Ureter (tissue), 1 donor: ENCODE results near the gene PRR13. TPM values are rescaled to one million over a fixed set of nuclear protein-coding genes. Genes with fewer than 3 reads are reported as not detected.
A peak's percentile ranks its signal among the peaks of the same experiment; 100 is the strongest.
"Not testable (repeated sequence)": the region's sequence is repeated elsewhere in the genome, so short reads cannot be mapped to it uniquely, and the experiment has no call there.

ENCODE experiments used
- DNase-seq: peaks from one replicate; pipeline ENCODE4 v3.0.0-alpha.2; 2020; ENCODE audit warnings: low spot score
- total RNA-seq: library from RNA; stranded (reverse); gene quantifications from one replicate; pipeline ENCODE4 v1.2.4, GENCODE V29; 2023
- donor health status: DM: yes; HTN: yes; CAD: no.

The PRR13 gene
- total RNA-seq, 1 donor from 2014 or later: 210 TPM

DNA sequence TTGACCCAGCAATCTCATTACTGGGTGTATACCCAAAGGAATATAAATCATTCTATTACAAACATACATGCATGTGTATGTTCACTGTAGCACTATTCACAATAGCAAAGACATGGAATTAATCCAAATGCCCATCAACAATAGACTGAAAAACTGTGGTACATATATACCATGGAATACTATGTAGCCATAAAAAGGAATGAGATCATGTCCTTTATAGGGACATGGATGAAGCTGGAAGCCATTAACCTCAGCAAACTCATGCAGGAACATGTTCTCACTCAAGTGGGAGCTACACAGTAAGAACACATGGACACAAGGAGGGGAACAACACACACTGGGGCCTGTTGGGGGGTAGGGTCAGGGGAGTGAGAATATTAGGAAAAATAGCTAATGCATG is 2.0 kb upstream of the PRR13 start:
- DNase-seq: not testable (repeated sequence)

DNA sequence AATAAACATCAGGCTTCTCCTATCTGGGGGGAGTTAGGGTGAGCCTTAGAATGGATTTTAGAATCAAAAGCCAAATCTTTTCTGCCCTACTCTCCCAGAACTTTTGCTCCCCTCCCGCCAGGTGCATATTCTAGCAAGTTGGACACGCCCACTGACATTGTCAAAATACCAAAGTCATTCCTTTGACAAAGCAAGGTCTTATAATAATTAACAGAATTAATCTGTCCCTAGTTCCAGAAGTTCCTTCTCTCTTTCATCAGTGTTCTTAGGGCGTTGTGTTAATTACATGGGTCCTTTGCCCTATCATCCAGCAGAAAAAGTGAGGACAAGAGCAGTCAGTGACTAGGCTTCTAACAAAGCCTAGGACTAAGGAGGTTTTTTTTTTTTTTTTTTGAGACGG is 2.4 kb downstream of the PRR13 start:
- no peak for DNase-seq

- DNase-seq: not testable (repeated sequence)
Measured at GRCh38 chr12:53444593-53445325, 3.2 kb downstream of the PRR13 start.

GRCh38 chr12:53450936-53451335 is 9.4 kb downstream of the PRR13 start:
- DNase-seq: no peak

GRCh38 chr12:53451661-53452158 is 10.2 kb downstream of the PRR13 start, which contains the start of gene PCBP2:
Gene PCBP2, plus strand, starts transcription at chr12:53452102. Its CDS starts 2,699 bp downstream, at chr12:53454801.
- DNase-seq: peak; percentile 98

DNA sequence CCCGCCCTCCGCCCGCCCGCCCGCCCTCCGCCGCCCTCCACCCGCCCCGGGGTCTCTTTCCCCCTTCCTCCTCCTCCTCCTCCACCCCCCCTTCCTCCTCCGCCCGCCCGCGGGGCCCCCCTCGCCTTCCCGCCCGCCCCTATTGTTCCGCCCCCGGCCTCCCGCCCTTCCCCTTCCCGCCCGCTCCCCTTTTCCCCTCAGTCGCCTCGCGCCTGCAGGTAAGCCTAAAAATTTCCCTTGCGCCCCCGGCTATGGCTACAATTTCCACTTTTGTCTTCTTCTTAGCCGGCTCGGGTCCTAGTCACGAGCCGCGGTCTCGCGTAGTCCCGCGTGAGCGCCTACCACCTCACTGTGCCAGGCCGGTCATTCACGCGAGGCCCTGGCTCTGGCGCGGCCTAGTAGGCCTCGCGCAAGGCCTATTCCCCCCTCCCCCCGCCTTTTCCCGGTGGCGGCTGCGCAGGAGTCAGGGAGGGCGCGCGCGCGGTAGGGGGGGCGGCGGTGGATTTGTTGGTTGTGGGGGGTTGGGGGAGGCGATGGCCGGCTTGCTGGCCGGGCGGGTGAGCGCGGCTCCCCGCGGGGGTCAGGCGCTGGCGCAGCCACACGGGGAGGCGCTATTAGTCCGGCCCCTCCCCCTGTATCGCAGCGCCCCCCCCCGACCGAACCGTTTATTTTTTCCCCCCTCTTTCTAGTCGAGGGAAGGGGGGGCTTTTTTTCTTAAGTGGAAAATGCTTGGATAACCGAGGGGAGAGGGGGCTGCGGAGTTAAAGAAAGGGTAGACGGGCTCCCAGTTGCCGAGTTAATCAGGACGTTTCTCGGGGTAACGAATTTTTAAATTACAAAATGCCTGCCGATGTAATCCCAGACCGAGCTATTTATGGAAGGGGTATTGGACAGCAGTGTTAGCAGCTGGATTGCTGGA is 10.9 kb downstream of the PRR13 start:
- DNase-seq: peak; percentile 91

DNA sequence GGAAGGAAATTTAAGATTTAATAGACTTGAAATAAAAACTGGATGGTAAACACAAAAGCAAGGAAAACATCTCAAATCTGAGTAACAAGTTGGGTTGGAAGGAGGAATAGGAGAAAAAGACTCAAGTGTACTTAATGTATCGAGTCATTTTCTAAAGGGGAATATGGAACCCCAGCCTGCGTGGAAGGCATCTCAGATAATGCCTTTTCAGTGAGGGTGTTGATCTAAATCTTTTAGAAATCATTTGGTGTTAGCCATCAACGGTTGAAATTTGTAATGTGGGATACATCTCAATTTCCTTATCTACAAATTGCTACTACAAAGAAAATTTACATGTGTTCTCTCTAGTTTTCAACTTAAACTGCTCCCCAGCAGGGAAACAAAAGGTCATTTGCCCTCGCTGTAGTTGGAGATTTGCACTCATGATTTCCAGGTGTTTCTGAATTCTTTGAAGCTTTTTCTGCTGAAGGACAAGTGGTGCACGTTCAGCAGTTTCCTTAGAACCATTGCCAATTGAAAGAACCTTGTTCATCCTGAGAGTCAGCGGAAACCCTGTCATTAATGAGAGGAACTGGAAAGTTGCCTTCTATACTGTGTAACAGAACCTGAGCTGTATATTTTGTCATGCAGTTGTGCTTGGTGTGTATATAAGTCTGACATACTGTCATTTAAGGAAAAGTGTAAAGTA is 12.6 kb downstream of the PRR13 start:
- DNase-seq: no peak

GRCh38 chr12:53454707-53455106 is 13.2 kb downstream of the PRR13 start:
- no peak for DNase-seq

GRCh38 chr12:53456654-53457366 is 15.3 kb downstream of the PRR13 start:
- no peak for DNase-seq

GRCh38 chr12:53459097-53459496 is 17.6 kb downstream of the PRR13 start:
- no peak for DNase-seq

GRCh38 chr12:53461059-53461458 is 19.5 kb downstream of the PRR13 start:
- DNase-seq: no peak

DNA sequence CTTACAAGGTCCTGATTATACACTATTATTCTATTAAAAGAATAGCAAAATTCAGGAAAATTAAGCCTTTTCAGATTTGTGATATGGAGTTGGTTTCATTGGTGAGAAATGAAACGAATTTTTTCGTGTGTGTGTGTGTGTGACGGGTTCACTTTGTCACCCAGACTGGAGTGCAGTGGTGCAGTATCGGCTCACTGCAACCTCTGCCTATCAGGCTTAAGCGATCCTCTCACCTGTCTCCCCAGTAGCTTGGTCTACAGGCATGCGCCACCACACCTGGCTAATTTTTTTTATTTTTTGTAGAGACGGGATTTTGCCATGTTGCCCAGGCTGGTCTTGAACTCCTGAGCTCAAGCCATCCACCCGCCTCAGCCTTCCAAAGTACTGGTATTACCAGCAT is 20.1 kb downstream of the PRR13 start:
- DNase-seq: no peak

DNA sequence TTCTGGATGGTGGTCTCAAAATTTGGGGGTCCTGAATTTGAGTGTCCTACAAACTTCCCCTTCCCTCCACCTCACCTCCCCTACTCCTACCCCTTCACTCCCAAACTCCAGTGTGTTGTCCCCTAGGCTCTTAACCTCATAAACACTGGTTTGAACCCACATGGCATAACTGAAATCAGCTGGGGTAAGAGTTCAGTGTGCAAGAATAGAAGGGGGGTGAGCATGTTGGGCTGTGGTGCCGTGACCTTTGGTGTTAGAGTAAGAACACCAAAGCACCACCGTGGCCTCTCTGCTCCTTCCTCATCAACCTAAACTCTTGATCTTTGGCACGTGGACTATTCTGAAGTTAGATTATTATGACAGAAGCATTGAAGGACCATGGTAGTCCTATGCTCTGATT is 21.4 kb downstream of the PRR13 start:
- no peak for DNase-seq

- no peak for DNase-seq
Measured at GRCh38 chr12:53463802-53464560, 22.4 kb downstream of the PRR13 start.

- no peak for DNase-seq
Measured at GRCh38 chr12:53464685-53465418, 23.3 kb downstream of the PRR13 start.

DNA sequence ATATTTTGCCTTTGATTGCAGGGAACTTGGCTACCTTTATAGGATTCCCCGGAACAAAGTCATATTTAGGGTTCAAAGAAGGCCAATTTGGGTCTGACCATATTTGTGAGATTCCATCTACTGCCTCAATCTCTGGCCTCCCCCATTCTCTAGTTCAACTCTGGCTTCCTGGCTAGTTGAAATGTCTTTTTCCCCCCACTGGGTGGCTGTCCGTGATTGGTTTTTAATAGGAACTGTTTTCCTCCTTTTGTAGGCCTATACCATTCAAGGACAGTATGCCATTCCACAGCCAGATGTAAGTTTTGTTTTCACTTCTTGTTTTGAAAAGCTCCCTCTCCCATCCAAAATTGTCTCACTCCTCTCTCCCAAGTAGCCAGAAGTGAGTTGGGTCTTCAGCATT is 24.1 kb downstream of the PRR13 start:
- DNase-seq: no peak

GRCh38 chr12:53466640-53467039 is 25.1 kb downstream of the PRR13 start:
- no peak for DNase-seq

GRCh38 chr12:53467082-53467481 is 25.5 kb downstream of the PRR13 start:
- no peak for DNase-seq

- DNase-seq: no peak
Measured at GRCh38 chr12:53467880-53468279, 26.3 kb downstream of the PRR13 start.

- DNase-seq: no peak
Measured at GRCh38 chr12:53468282-53468681, 26.7 kb downstream of the PRR13 start.
